ENCODE measurements around the gene IDUA. TPM values are rescaled to one million over a fixed set of nuclear protein-coding genes. Genes with fewer than 3 reads are reported as not detected.

The IDUA gene
- total and polyA plus RNA-seq, 2 donors (not counting 1 experiment from before 2014, with no cell fraction given), result 57.0 to 67.4 TPM

DNA sequence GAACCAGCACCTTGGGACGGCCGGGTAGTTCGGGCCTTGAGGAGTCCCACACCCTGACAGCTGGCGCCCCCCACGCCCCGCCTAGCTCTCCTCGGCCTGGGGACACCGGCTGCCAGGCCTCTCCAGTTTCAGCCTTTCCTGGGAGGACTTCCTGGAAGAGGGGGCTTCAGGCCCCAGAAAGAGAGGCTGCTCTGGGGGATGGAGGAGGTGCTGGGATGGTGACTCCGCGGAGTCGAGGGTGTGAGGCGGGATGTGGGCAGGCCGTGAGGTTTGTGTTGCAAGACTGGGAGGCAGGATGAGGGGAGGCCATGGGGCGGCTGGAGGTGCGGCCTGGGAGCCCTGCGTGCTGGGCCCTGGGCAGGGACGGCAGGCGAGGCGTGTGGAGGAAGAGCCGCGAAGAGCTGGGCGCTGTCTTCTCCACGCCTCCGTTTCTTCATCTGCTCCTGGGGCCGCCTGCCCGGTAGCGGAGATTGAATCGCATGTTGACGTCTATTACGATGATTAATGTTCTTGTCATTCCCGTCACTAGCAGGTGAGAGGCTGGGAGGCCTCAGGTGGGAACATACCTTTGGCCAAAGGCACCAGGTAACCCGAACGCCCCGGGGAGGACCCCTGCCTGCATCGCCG lies 23.7 kb downstream of the IDUA start:
- Histone ChIP-seq H3K9ac (ENCODE audit: low read length) (peak overlapping the region; percentile 83), H3K27ac (ENCODE audit: low read length in 2 of 2) (peak overlapping the region; percentile 36 to 38), H3K36me3 (replicated peaks in 1 of 2; ENCODE audit: control extremely low read depth in 1 of 2, control insufficient read depth in 1 of 2, extremely low read depth in 1 of 2, insufficient read depth in 2 of 2, low read length in 1 of 2) (no peaks in the 10 kb centered on the region), H3K79me2 (ENCODE audit: control insufficient read depth, insufficient read depth, low read length) (no peaks in the 10 kb centered on the region), H3K4me2 (replicated peaks; ENCODE audit: low read depth, low read length, poor library complexity, severe bottlenecking) (peak overlapping the region; percentile 100), H4K20me1 (ENCODE audit: control insufficient read depth, insufficient read depth, low read length, poor library complexity, severe bottlenecking) (no peaks in the 10 kb centered on the region), H3K9me3 (ENCODE audit: control extremely low read depth in 1 of 3, control insufficient read depth in 2 of 3, insufficient read depth in 1 of 3, low read length in 2 of 3) (peaks cover 0 to 8% (median 0%) of the 10 kb centered on the region in 3 donors), H3K4me1 (ENCODE audit: control insufficient read depth in 2 of 2, insufficient read depth in 2 of 2, low read length in 2 of 2) (peaks cover 24 to 30% of the 10 kb centered on the region in 2 donors), H3K27me3 (replicated peaks in 1 of 4; ENCODE audit: control extremely low read depth in 1 of 4, control insufficient read depth in 3 of 4, insufficient read depth in 4 of 4, low read length in 3 of 4) (peaks cover 0 to 26% (median 12%) of the 10 kb centered on the region in 4 experiments), H3K4me3 (ENCODE audit: control extremely low read depth in 1 of 5, extremely low read depth in 1 of 5, insufficient read depth in 1 of 5, low read depth in 2 of 5, low read length in 4 of 5) (peak overlapping the region in 4 of 5 experiments; percentile 60 to 74 (median 66)), H2AFZ (ENCODE audit: insufficient read depth, low read depth, low read length, poor library complexity, severe bottlenecking) (peak overlapping the region; percentile 92)
- Mint-ChIP-seq H3K27ac (peak overlapping the region; percentile 89), H3K27me3 (peaks cover 32% of the 10 kb centered on the region), H3K4me1 (peaks cover 20% of the 10 kb centered on the region), H3K4me3 (peak overlapping the region; percentile 91), H3K9me3 (ENCODE audit: insufficient read depth) (peaks cover 3% of the 10 kb centered on the region)
- peak; percentile 79 for DNase-seq
- TF ChIP-seq, protein P1, sequence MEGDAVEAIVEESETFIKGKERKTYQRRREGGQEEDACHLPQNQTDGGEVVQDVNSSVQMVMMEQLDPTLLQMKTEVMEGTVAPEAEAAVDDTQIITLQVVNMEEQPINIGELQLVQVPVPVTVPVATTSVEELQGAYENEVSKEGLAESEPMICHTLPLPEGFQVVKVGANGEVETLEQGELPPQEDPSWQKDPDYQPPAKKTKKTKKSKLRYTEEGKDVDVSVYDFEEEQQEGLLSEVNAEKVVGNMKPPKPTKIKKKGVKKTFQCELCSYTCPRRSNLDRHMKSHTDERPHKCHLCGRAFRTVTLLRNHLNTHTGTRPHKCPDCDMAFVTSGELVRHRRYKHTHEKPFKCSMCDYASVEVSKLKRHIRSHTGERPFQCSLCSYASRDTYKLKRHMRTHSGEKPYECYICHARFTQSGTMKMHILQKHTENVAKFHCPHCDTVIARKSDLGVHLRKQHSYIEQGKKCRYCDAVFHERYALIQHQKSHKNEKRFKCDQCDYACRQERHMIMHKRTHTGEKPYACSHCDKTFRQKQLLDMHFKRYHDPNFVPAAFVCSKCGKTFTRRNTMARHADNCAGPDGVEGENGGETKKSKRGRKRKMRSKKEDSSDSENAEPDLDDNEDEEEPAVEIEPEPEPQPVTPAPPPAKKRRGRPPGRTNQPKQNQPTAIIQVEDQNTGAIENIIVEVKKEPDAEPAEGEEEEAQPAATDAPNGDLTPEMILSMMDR (IDR thresholded peaks at IDR 0.05), result no peak
- TF ChIP-seq EZH2 (IDR thresholded peaks at IDR 0.05; ENCODE audit: borderline replicate concordance, insufficient read depth, low read depth, low read length, poor library complexity, severe bottlenecking), result no peak
- ATAC-seq (ENCODE audit: low read depth), result peak; percentile 2
- intact Hi-C loops (cut with micrococcal nuclease), result loop anchor here (1.0 to 2.0 kb wide), 4 partner anchors 16 to 336 kb away; partner anchors contain the start of genes DGKQ, IDUA and UVSSA
- ChIA-PET POLR2A (interaction anchor here (0.6 to 2.0 kb wide), 4 partner anchors 10 to 23 kb away, joined by 3 to 13 read pairs (median 7); partner anchors contain the start of gene IDUA), CTCF (interaction anchor here (0.6 to 1.6 kb wide), 4 partner anchors 62 to 858 kb away, joined by 3 to 5 read pairs (median 4); no protein-coding TSS in a partner anchor)
- WGBS (ENCODE audit: insufficient coverage), result 4% methylated on average over 36 of the region's 36 CpGs

Measured in B cell (primary cell).